ENCODE data around the gene EBPL.

- no peak for TF ChIP-seq GATA3 (IDR thresholded peaks at IDR 0.05; ENCODE audit: low read depth, low read length)
- TF ChIP-seq GATA2 (IDR thresholded peaks at IDR 0.05; ENCODE audit: low read depth, low read length) = no peak
Observed at GRCh38 chr13:49731766-49732165, 40.5 kb upstream of the EBPL start.

Measured in SH-SY5Y (cell line).